Epithelial cell of esophagus (primary cell): ENCODE data around the gene CRMP1.

Experiments used
- DNase-seq: peaks from one replicate; pipeline ENCODE4 v3.0.0; 2010; ENCODE audit warnings: low read depth
- H3K4me3 ChIP-seq: 2 replicates; pipeline ENCODE4 v1.5.1; 2011; ENCODE audit warnings: mild to moderate bottlenecking, low read length, control low read depth
- CTCF ChIP-seq: IDR thresholded peaks from 2 replicates; pipeline ENCODE4 v1.5.1; 2011; ENCODE audit warnings: low read depth, mild to moderate bottlenecking, low read length, control low read depth, inconsistent platforms; ENCODE audit not compliant: insufficient read depth; ENCODE audit errors: missing control alignments

Gene CRMP1

DNA sequence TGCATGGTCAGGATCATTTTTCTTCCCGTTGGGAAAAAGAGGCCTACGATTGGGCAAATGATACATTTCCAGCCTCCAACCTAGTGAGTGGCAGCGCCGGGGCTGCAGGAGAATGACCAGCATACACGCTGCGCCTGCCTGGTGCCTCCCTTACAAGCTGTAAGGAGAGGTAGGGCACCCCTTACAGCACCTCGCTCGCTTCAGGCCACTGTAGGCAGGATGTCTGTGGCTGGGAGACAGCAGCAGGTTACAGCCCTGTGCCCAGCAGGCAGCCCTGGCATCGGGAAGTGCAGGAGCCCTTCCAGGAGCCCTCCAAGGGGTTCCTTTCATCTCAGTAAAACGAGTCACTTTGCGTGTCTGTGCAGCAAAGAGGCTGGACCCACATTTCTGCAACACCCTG, 93.5 kb downstream of the CRMP1 start:
- DNase-seq = no peak
- H3K4me3 ChIP-seq = no peak overlapping the region
- no peak for TF ChIP-seq CTCF

DNA sequence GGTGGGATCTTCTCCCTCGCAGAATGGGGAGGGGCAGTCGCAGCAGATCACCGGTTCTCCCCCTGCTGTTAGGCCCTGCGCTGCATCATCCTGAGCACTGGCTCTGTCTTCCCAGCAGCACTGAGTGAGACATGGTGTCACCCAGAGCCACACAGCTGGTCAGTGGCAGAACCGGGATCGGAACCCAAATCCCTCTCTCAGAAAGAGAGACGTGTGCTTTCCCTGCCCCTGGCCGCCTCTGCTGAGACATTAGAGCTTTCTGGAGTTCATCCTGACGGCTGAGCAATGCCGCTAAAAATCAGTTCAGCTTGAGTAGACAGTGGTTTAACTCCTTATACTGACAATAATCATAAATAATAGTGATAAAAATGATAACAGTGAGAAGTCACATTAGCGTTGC, 93.9 kb downstream of the CRMP1 start:
- no peak for DNase-seq
- no peak for TF ChIP-seq CTCF
- H3K4me3 ChIP-seq = no peak overlapping the region

- H3K4me3 ChIP-seq = no peak overlapping the region
- no peak for TF ChIP-seq CTCF
- no peak for DNase-seq
Observed at GRCh38 chr4:5798462-5798861, 94.4 kb downstream of the CRMP1 start.

DNA sequence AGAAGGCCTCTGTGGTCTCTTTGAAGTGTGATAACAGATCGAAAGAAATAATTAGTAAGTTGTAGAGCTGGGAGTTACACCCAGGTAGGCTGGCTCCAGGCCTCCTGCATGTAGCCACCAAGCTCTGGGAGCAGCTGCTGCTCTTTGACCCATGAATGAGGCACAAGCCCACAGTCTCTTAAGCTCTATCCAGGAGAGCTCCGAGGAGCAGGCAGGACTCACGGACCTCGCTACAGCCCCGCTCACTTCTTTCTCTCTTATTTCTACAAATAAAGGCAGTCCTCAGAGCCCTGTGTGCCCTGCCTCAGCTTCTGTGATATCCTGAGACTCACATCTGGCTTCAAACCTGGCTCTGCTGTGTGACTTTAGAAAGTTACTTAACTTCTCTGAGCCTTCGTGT, 95.0 kb downstream of the CRMP1 start:
- TF ChIP-seq CTCF = no peak
- no peak overlapping the region for H3K4me3 ChIP-seq
- DNase-seq = no peak

DNA sequence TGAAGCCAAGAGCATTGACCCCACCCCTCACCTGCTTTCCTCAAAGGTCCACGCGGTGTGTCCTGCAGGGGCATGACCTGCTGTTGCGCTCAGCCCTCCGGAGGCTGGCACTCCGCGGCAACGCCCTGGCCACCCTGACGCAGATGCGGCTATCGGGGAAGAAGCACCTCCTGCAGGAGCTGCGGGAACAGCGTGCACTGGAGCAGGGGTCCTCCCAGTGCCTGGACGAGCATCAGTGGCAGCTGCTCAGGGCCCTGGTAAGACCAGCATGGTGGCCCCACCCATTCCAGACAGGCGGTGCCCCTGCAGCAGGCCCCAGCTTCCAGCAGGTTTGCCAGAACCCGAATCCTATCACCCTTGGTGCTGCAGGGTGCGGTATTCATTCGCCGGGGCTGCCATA, 95.9 kb downstream of the CRMP1 start:
- no peak for DNase-seq
- no peak for TF ChIP-seq CTCF
- no peak overlapping the region for H3K4me3 ChIP-seq

DNA sequence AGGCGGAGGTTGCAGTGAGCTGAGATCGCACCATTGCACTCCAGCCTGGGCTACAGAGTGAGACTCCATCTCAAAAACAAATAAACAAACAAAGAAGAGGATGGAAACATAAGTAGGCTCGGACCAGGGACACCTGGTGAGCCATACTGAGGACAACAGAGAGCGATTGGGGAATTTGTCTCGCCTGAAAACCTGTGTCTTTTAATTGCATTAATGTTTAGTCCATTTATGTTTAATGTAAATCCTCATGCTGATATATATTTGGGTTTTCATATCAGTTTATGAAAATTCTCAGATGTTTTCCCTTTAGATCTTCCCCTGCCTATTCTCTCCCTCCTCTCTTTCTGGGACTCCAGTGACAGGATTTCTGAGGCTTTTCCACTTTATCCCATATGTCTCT, 97.3 kb downstream of the CRMP1 start:
- H3K4me3 ChIP-seq = no peak overlapping the region
- no peak for TF ChIP-seq CTCF
- DNase-seq = no peak

GRCh38 chr4:5793514-5793913, 99.4 kb downstream of the CRMP1 start:
- TF ChIP-seq CTCF = no peak

More at GRCh38 chr4:5793514-5793913, 99.4 kb downstream of the CRMP1 start:
- DNase-seq = no peak
- H3K4me3 ChIP-seq = no peak overlapping the region
